OCI-LY1 (cell line): ENCODE measurements around the gene GPR143.

Source experiments
- H2AFZ ChIP-seq: fragments of 200-600 bp; sonication (generic), shearing (Covaris generic); 2 replicates; pipeline ENCODE4 v1.6.0; 2014; ENCODE audit warnings: antibody characterized with exemption, mild to moderate bottlenecking, low read length
- H3F3A ChIP-seq: fragments of 200-600 bp; sonication (generic), shearing (Covaris generic); 2 replicates; pipeline ENCODE4 v1.6.0; 2014; ENCODE audit warnings: mild to moderate bottlenecking, antibody characterized with exemption, low read length, moderate library complexity; ENCODE audit not compliant: insufficient read depth
- H3K27ac ChIP-seq: fragments of 200-600 bp; sonication (generic); 2 replicates; pipeline ENCODE4 v1.5.1; 2014; ENCODE audit warnings: low read length, mixed run types, mild to moderate bottlenecking, low read depth; ENCODE audit not compliant: poor library complexity, severe bottlenecking
- H3K27me3 ChIP-seq: fragments of 200-600 bp; sonication (generic); 2 replicates; pipeline ENCODE4 v1.6.0; 2014; ENCODE audit warnings: antibody characterized with exemption, mild to moderate bottlenecking, low read length, moderate library complexity; ENCODE audit not compliant: insufficient read depth
- H3K36me3 ChIP-seq: fragments of 200-600 bp; sonication (generic); 2 replicates; pipeline ENCODE4 v1.6.1; 2014; ENCODE audit warnings: mild to moderate bottlenecking, antibody characterized with exemption, low read length, moderate library complexity, mixed read lengths; ENCODE audit not compliant: insufficient read depth
- H3K4me1 ChIP-seq: fragments of 200-600 bp; sonication (generic); 2 replicates; pipeline ENCODE4 v1.5.1; 2014; ENCODE audit warnings: mild to moderate bottlenecking, low read length, moderate library complexity; ENCODE audit not compliant: insufficient read depth, severe bottlenecking
- H3K4me2 ChIP-seq: fragments of 200-600 bp; sonication (generic), shearing (Covaris generic); 2 replicates; pipeline ENCODE4 v1.6.1; 2014; ENCODE audit warnings: low read length
- H3K4me3 ChIP-seq: fragments of 200-600 bp; sonication (generic); 2 replicates; pipeline ENCODE4 v1.5.1; 2014; ENCODE audit warnings: low read length, low read depth, mild to moderate bottlenecking, mixed read lengths; ENCODE audit not compliant: poor library complexity, severe bottlenecking
- H3K79me2 ChIP-seq: fragments of 200-600 bp; shearing (Covaris generic); 2 replicates; pipeline ENCODE4 v1.6.1; 2016; ENCODE audit warnings: mixed run types, low read length, mixed read lengths; ENCODE audit not compliant: insufficient read depth
- H3K9ac ChIP-seq: fragments of 200-600 bp; sonication (generic), shearing (Covaris generic); 2 replicates; pipeline ENCODE4 v1.6.1; 2014; ENCODE audit warnings: mild to moderate bottlenecking, low read length, mixed read lengths
- H3K9me2 ChIP-seq: fragments of 200-600 bp; sonication (generic), shearing (Covaris generic); 2 replicates; pipeline ENCODE4 v1.6.1; 2014; ENCODE audit warnings: low read depth, mild to moderate bottlenecking, low read length, mixed read lengths
- H3K9me3 ChIP-seq: fragments of 200-600 bp; shearing (Covaris generic); 2 replicates; pipeline ENCODE4 v1.6.1; 2014; ENCODE audit warnings: low read length, mixed read lengths
- H4K20me1 ChIP-seq: fragments of 200-600 bp; sonication (generic), shearing (Covaris generic); 2 replicates; pipeline ENCODE4 v1.6.0; 2016; ENCODE audit warnings: mild to moderate bottlenecking, low read length; ENCODE audit not compliant: insufficient read depth
- EZH2 ChIP-seq: fragments of 200-600 bp; sonication (generic), shearing (Covaris generic); IDR thresholded peaks from 2 replicates; pipeline ENCODE4 v1.8.0; 2017; ENCODE audit warnings: borderline replicate concordance, mixed run types, mild to moderate bottlenecking, antibody characterized with exemption, low read length, moderate library complexity, mixed read lengths
- TF ChIP-seq, protein P1 (sequence below): fragments of 200-600 bp; sonication (generic), shearing (Covaris generic); IDR thresholded peaks from 2 replicates; pipeline ENCODE4 v1.5.1; 2017; ENCODE audit warnings: mild to moderate bottlenecking, antibody characterized with exemption, low read length, moderate library complexity, mixed read lengths

Gene GPR143

DNA sequence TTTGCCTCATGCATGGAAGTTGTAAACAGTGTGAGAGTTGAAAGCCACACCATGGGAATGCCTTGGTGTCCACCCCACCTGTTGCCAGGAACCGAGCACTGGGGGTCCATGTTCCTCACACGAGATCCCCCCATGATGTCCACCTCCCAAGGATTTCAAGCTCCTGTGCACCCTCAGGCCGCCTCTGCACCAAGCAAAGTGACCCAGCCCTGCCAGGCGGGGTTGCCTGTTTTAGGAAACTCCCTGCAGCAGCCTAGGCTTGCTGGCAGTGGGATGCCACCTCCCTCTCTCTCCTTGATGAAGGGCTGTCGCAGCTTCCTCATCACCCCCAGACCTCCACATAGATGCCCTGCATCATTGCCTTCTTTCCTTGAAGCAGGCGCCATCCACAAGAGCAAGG, 82.8 kb downstream of the GPR143 start:
- no peaks in the 10 kb centered on the region for H3K27me3 ChIP-seq
- H4K20me1 ChIP-seq, result no peaks in the 10 kb centered on the region
- H3K9me2 ChIP-seq, result no peaks in the 10 kb centered on the region
- H3F3A ChIP-seq, result no peaks in the 10 kb centered on the region
- H3K4me1 ChIP-seq, result no peaks in the 10 kb centered on the region
- no peak overlapping the region for H2AFZ ChIP-seq
- no peaks in the 10 kb centered on the region for H3K9me3 ChIP-seq
- H3K36me3 ChIP-seq, result peaks cover 16% of the 10 kb centered on the region
- no peak overlapping the region for H3K4me3 ChIP-seq
- no peak overlapping the region for H3K9ac ChIP-seq
- TF ChIP-seq, protein P1, sequence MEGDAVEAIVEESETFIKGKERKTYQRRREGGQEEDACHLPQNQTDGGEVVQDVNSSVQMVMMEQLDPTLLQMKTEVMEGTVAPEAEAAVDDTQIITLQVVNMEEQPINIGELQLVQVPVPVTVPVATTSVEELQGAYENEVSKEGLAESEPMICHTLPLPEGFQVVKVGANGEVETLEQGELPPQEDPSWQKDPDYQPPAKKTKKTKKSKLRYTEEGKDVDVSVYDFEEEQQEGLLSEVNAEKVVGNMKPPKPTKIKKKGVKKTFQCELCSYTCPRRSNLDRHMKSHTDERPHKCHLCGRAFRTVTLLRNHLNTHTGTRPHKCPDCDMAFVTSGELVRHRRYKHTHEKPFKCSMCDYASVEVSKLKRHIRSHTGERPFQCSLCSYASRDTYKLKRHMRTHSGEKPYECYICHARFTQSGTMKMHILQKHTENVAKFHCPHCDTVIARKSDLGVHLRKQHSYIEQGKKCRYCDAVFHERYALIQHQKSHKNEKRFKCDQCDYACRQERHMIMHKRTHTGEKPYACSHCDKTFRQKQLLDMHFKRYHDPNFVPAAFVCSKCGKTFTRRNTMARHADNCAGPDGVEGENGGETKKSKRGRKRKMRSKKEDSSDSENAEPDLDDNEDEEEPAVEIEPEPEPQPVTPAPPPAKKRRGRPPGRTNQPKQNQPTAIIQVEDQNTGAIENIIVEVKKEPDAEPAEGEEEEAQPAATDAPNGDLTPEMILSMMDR, result no peak
- TF ChIP-seq EZH2, result no peak
- no peak overlapping the region for H3K27ac ChIP-seq
- H3K79me2 ChIP-seq, result no peaks in the 10 kb centered on the region
- no peak overlapping the region for H3K4me2 ChIP-seq

DNA sequence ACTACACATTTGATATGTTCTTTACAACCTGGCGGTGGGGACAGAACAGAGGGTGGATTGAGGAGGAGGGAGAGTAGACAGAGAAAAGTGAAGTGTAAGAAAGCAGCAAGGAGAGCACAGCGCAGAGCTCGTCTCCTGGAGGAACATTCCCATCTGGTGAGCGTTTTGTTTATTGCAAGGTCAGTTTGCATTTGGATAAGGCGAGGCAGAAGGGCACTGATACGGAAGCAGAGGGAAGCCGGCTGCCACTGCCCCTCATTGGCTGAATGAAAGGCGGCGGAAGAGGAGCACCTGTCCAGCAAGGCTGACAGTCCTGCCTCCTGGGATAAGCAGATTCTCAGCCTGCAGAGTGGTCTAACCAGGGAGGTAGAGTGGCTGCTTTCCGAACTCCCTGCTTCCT, 83.2 kb downstream of the GPR143 start:
- Histone ChIP-seq H3K9me3 (no peaks in the 10 kb centered on the region), H4K20me1 (no peaks in the 10 kb centered on the region), H3K36me3 (peaks cover 16% of the 10 kb centered on the region), H3K4me3 (no peak overlapping the region), H3K79me2 (no peaks in the 10 kb centered on the region), H3K27me3 (no peaks in the 10 kb centered on the region), H3K4me1 (no peaks in the 10 kb centered on the region), H3K4me2 (no peak overlapping the region), H3K27ac (no peak overlapping the region), H3K9me2 (no peaks in the 10 kb centered on the region), H3F3A (no peaks in the 10 kb centered on the region), H3K9ac (no peak overlapping the region), H2AFZ (no peak overlapping the region)
- TF ChIP-seq, protein P1, result no peak
- no peak for TF ChIP-seq EZH2

DNA sequence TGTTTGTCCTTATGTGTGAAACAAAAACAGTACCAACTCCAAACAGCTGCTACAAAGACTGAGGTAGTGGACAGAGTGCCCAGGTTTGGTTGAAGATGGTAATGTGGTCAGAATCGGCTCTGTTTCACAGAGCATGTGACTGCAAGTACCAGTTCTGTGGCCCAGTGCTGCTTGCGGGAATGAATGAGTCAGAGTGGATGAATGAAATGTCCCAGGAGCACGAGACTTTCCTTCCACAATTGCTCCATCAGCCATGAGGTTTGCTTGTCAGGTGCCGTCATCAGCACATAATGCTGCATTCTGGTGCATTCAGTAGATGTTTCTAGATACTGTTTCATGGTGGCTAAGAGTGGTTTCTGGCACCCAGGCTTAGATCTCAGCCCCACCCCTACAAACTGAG, 84.2 kb downstream of the GPR143 start:
- peaks cover 17% of the 10 kb centered on the region for H3K36me3 ChIP-seq
- H3F3A ChIP-seq, result no peaks in the 10 kb centered on the region
- H4K20me1 ChIP-seq, result no peaks in the 10 kb centered on the region
- no peak overlapping the region for H3K4me2 ChIP-seq
- TF ChIP-seq, protein P1, result no peak
- TF ChIP-seq EZH2, result no peak
- H3K27ac ChIP-seq, result no peak overlapping the region
- no peaks in the 10 kb centered on the region for H3K9me3 ChIP-seq
- no peak overlapping the region for H3K4me3 ChIP-seq
- no peaks in the 10 kb centered on the region for H3K9me2 ChIP-seq
- no peak overlapping the region for H3K9ac ChIP-seq
- H3K27me3 ChIP-seq, result no peaks in the 10 kb centered on the region
- H3K4me1 ChIP-seq, result no peaks in the 10 kb centered on the region
- no peaks in the 10 kb centered on the region for H3K79me2 ChIP-seq
- no peak overlapping the region for H2AFZ ChIP-seq
